ENCODE results near the gene TTC3. TPM values are rescaled to one million over a fixed set of nuclear protein-coding genes. Genes with fewer than 3 reads are reported as not detected.

Gene TTC3
- total and polyA plus RNA-seq, 2 of the 13 experiments (the other 11 are each of a cell fraction or from before 2014, with no cell fraction given), result 55.7 to 108 TPM

GRCh38 chr21:37210130-37210529 is 137.1 kb downstream of the TTC3 start:
- intact Hi-C loops (cut with micrococcal nuclease; ENCODE audit: unreplicated experiment), result no loop called here
- H2AFZ ChIP-seq (ENCODE audit: low read length), result no peak overlapping the region
- FAIRE-seq (no peak), DNase-seq (ENCODE audit: low spot score) (no peak), ATAC-seq (no peak)
- no peak overlapping the region for H3K9ac ChIP-seq (ENCODE audit: insufficient read depth, low read depth, low read length)
- 92% methylated on average over 7 of the region's 7 CpGs for WGBS (ENCODE audit: low lambda C conversion rate)
- ChIA-PET CTCF (ENCODE audit: low intra/inter-chr PET ratio, low total read pairs) (no interaction called here), POLR2A (interaction anchor here (0.9 kb wide), 1 partner anchor 11 kb away, joined by 3 read pairs; no protein-coding TSS in a partner anchor)
- H3K4me3 ChIP-seq (replicated peaks in 1 of 3; ENCODE audit: insufficient read depth in 1 of 3, low read depth in 2 of 3, low read length in 3 of 3), result no peak overlapping the region
- no peaks in the 10 kb centered on the region for H3K36me3 ChIP-seq (replicated peaks in 1 of 2; ENCODE audit: control insufficient read depth in 1 of 2, insufficient read depth in 2 of 2, low read length in 2 of 2)
- in situ Hi-C loops (cut with HindIII; ENCODE audit: extremely low pct_ligation_motif_present, low pct_unique_long_range_greater_than_20kb), result no loop called here
- no peak overlapping the region for H3K27ac ChIP-seq (ENCODE audit: extremely low read length, insufficient read depth, low read length)
- H3K4me2 ChIP-seq (ENCODE audit: low read depth, low read length), result no peak overlapping the region
- H4K20me1 ChIP-seq (ENCODE audit: insufficient read depth, low read length), result no peaks in the 10 kb centered on the region
- BruUV-seq (replicated peaks), result no TSS peak
- no peaks in the 10 kb centered on the region for H3K79me2 ChIP-seq (ENCODE audit: insufficient read depth, low read length)
- no peak for TF ChIP-seq ZNF589 (CRISPR knock-in tag; conservative IDR thresholded peaks at IDR 0.05)
- no peak for TF ChIP-seq ZNF160 (CRISPR knock-in tag; IDR thresholded peaks at IDR 0.05)
- no peak for TF ChIP-seq FOXP1 (IDR thresholded peaks at IDR 0.05)
- no peak for TF ChIP-seq FOXP1 (CRISPR knock-in tag; IDR thresholded peaks at IDR 0.05)
- H3K4me1 ChIP-seq (ENCODE audit: insufficient read depth, low read length), result peaks cover 50% of the 10 kb centered on the region
- H3K9me3 ChIP-seq (ENCODE audit: low read length), result no peaks in the 10 kb centered on the region
- H3K27me3 ChIP-seq (ENCODE audit: control insufficient read depth in 1 of 2, insufficient read depth in 2 of 2, low read length in 2 of 2), result no peaks in the 10 kb centered on the region

DNA sequence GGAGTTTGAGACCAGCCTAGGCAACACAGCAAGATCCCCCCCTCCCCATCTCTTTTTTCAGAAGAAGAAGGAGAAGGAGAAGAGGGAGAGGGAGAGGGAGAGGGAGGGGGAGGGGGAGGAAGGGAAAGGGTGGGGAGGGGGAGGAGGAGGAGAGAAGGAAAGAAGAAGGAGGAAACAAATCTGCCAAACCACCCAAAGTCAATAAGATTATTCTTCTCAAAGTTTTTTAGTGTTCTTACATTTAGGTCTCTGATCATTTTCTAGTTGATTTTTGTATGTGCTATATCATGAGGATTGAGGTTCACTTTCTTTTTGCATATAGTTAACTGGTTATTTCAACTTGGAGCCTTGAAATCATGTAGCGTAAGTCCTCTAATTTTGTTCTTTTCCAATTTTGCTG is 137.7 kb downstream of the TTC3 start:
- TF ChIP-seq CEBPB (IDR thresholded peaks at IDR 0.05; ENCODE audit: borderline replicate concordance, low read depth, low read length) (no peak), PCBP1 (IDR thresholded peaks at IDR 0.05; ENCODE audit: borderline replicate concordance, low read depth, low read length) (0 out of 2 replicates have a peak, but pooled peaks have one; percentile 55), CTCF (CRISPR knock-in tag; IDR thresholded peaks at IDR 0.05) (no peak), SP2 (CRISPR knock-in tag; IDR thresholded peaks at IDR 0.05) (no peak), HNRNPK (IDR thresholded peaks at IDR 0.05; ENCODE audit: low read depth, low read length, poor library complexity, severe bottlenecking) (peak; percentile 89), ZNF790 (CRISPR knock-in tag; IDR thresholded peaks at IDR 0.05; ENCODE audit: borderline replicate concordance) (no peak)
- DNase-seq (ENCODE audit: low spot score) (no peak), FAIRE-seq (no peak), ATAC-seq (no peak)
- Histone ChIP-seq H3K4me3 (replicated peaks in 1 of 3; ENCODE audit: insufficient read depth in 1 of 3, low read depth in 2 of 3, low read length in 3 of 3) (no peak overlapping the region), H3K4me1 (ENCODE audit: insufficient read depth, low read length) (peaks cover 46% of the 10 kb centered on the region), H3K9ac (ENCODE audit: insufficient read depth, low read depth, low read length) (no peak overlapping the region), H4K20me1 (ENCODE audit: insufficient read depth, low read length) (no peaks in the 10 kb centered on the region), H3K79me2 (ENCODE audit: insufficient read depth, low read length) (no peaks in the 10 kb centered on the region), H3K36me3 (replicated peaks in 1 of 2; ENCODE audit: control insufficient read depth in 1 of 2, insufficient read depth in 2 of 2, low read length in 2 of 2) (no peaks in the 10 kb centered on the region), H2AFZ (ENCODE audit: low read length) (no peak overlapping the region), H3K27me3 (ENCODE audit: control insufficient read depth in 1 of 2, insufficient read depth in 2 of 2, low read length in 2 of 2) (no peaks in the 10 kb centered on the region), H3K27ac (ENCODE audit: extremely low read length, insufficient read depth, low read length) (no peak overlapping the region), H3K9me3 (ENCODE audit: low read length) (no peaks in the 10 kb centered on the region), H3K4me2 (ENCODE audit: low read depth, low read length) (no peak overlapping the region)
- POLR2A ChIA-PET, result no interaction called here
- in situ Hi-C loops (cut with HindIII; ENCODE audit: extremely low pct_ligation_motif_present, low pct_unique_long_range_greater_than_20kb), result no loop called here
- BruUV-seq (replicated peaks), result no TSS peak
- WGBS (ENCODE audit: low lambda C conversion rate), result 90% methylated on average over 1 of the region's 1 CpG
- intact Hi-C loops (cut with micrococcal nuclease; ENCODE audit: unreplicated experiment), result no loop called here
- CTCF ChIA-PET (ENCODE audit: low intra/inter-chr PET ratio, low total read pairs), result no interaction called here

All from HepG2 (cell line).